ENCODE data around the gene NFATC2.

The NFATC2 gene

DNA sequence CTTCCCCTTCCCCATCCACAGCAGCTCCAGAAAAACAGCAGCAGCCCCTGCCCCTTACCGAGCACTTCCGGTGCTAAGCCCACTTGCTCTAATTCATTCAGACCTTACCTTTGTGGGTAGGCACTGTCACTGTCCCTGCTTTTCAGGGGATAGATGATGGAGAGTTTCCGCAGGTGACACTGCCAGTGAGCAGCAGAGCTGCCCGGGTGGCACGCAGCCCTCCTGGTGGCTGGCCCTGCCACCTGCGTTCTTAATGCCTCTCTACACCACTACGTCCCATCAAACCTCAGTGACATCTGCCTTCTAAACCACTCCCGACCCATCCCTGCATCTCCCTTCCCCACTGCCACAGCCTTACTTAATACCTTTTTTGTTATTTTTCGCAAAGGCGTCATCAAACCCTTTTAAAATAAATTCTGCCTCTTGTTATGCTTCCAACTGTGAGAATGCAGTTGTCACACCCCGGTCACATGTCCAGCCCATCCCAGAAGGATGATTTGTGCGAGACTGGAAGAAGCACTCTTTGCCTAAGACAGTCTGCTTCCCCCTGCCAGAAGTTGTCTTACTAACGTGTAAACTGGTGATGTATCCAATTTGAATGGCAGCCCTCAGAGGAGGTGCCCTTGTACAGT, 89.7 kb downstream of the NFATC2 start:
- DNase-seq (ENCODE audit: low spot score) (no peak), FAIRE-seq (no peak)

GRCh38 chr20:51452091-51452613, 90.4 kb downstream of the NFATC2 start:
- DNase-seq (ENCODE audit: low spot score) (no peak), FAIRE-seq (no peak)

- no peak for DNase-seq (ENCODE audit: low spot score)
- FAIRE-seq, result no peak
These were observed 91.0 kb downstream of the NFATC2 start for GRCh38 chr20:51451484-51451883.

DNA sequence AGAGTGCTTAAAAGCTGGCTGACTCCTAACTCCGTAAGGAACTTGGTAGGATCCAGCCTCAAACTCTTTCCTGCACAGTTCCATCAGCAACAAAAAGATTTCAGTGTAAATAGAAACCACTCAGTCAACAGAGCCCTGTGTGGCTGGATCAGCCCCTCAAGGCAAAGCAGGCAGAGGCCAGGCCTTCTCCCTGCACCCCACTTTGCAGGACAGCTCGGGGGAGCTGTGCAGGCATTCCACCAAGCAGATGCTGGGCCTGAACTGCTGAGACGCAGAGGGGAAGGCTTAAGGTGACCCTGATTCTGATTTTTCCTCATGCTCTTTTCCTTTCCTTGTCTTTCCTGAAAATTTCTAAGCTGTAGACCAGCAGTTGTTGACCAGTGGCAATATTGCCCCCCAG, 91.5 kb downstream of the NFATC2 start:
- DNase-seq (ENCODE audit: low spot score) (no peak), FAIRE-seq (no peak)

- DNase-seq (ENCODE audit: low spot score) (no peak), FAIRE-seq (no peak)
These were observed 92.3 kb downstream of the NFATC2 start for GRCh38 chr20:51450221-51450712.

GRCh38 chr20:51449498-51450220, 92.9 kb downstream of the NFATC2 start:
- FAIRE-seq, result no peak
- no peak for DNase-seq (ENCODE audit: low spot score)

DNA sequence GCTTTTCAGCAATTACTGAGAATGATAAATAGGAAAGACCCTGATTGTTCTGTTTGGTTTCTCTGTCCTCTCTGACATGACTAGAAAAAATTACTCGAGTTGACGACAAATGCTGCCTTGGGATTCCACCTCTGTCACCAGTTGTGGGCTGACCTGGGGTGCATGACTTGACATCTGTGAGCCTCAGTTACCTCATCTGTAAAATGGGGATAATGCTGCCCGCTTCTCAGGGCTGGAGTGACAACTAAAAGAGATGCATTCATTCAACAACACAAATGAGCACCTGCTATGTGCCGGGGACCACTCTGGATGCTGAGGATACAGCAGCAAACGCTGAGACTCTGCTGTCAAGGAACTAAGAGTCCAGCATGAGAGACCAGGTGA, 94.8 kb downstream of the NFATC2 start:
- DNase-seq (ENCODE audit: low spot score), result no peak
- FAIRE-seq, result no peak

DNA sequence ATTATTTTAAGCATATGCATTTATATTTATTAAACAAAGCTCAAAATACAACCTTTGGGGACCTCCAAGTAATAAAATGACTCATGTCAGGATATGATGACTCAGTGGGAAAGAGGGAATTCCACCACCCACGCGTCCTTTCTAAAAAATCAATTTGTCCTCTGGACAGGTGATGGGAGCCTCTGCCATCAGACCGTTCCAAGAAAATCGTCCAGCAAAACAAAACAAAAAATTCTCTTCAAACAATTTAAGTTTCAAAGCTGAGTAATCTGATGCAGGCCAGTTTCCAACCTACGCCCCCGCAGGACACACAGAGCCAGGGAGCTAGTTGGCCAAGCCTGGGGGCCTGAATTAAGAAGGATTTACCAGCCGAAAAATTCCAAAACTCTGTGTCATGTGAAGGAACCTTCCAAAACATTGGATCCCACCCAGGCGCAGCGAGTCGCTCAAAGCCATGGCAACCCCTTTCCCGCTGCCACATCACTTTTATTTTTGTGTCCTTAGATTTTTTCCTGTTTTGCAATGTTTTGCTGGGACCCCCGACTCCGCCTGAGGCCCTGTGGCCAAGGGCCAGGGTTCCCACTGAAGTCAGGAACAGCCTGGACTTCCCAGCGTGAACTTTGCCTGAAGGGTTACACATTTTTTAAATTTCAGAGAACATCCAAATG, 95.3 kb downstream of the NFATC2 start:
- FAIRE-seq (no peak), DNase-seq (ENCODE audit: low spot score) (peak; percentile 88)

DNA sequence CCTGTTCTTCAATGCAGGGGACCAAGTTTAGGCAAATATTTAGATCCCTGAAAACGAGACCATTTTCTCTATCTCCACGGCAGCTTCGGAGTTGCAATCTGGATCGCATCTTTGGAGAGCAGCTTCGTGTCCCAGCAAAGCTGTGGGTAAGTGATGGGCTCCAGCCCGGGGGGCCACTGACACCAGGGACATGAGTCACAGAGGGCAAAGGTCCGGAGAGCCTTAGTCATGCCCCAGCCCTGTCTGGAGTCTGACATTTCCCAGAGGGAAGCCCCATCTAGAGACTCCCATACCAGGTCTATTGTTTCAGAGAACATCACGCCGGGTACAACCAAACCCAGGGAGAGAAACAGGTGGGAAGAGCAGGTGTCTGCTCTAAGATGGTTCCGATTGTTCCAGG, 95.9 kb downstream of the NFATC2 start:
- DNase-seq (ENCODE audit: low spot score), result peak; percentile 94
- peak; percentile 86 for FAIRE-seq

- DNase-seq (ENCODE audit: low spot score), result no peak
- FAIRE-seq, result no peak
These were observed 96.3 kb downstream of the NFATC2 start for GRCh38 chr20:51446230-51446629.

GRCh38 chr20:51445591-51445990, 96.9 kb downstream of the NFATC2 start:
- FAIRE-seq, result no peak
- DNase-seq (ENCODE audit: low spot score), result no peak

DNA sequence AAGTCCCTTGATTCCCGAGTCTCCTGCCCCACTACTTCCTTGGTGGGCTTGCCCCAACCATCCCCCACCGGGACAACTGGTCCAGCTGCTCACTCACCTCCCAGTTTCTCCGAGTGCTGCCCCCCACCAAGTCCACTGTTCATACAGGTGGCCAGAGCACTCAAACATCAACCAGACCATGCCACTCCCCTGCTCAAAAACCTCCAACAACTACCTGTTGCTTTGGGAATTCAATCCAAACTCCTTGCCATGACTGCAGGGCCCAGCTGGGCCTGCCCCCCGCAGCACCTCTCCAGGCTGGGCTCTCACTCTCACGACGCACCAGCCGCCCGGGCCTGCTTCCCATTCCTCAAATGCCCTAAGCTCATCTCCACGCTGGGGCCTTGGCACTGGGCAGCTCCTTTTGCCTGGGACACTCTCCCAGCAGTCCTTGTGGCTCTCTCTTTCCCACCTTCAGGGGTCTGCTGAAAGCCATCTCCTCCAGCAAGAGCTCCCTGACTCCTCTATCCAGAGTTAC, 97.5 kb downstream of the NFATC2 start:
- FAIRE-seq (no peak), DNase-seq (ENCODE audit: low spot score) (no peak)

DNA sequence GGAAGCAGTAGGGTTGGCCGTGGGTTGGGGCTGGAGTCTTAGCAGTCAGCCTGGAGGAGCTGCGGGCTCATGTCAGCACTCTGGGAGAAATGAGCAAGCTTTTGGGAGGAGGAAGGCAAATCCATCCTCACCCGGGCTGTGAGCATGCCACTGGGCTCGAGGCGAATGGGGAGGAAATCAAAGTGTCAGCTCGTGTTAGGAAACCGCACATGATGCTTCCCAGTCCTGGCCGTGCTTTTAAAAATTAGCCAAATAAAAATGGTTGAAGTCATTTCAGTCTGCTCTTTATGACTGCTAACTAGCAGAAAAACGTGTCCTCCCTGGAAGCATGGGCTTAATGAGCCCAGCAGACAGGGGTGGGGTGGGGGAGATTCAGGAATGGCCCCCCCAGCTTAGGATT, 98.1 kb downstream of the NFATC2 start:
- DNase-seq (ENCODE audit: low spot score), result no peak
- no peak for FAIRE-seq

DNA sequence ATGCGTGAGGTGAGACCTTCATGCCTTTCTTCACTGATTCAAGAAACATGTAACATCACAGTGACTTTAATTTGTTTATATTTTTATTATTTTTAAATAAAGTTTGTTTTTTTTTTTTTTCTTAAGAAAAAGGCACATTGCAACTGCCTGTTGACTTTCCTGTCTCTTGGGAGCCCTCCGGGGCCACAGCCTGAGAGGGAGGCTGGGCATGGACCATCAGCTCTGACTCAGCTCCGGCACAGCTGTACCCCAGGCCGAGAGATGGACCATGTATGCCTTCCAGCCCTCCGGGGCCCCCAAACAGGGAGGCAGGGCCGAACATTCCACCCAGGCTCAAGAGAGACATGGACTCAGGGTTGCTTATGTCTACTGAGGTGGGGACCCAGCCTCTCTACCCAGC, 99.9 kb downstream of the NFATC2 start:
- no peak for DNase-seq (ENCODE audit: low spot score)

DNA sequence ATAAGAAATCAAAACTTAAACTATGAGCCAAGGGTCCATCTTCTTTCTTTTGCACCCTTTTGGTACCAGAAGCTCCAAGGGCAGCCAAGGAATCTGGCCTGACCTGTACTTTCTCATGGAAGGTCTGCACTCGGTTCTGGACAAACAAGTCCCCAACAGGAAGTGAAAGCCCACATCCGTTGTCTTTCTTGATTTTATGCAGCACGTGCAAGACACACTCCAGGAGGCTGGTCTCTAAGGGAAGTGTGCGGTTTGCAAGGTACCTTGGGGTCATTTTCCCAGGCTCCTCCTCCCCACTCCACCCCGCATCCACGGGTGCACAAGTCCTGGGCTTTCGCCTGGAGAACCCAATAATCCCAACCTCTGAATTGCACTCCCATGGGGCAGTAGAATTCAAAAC, 101.9 kb downstream of the NFATC2 start:
- DNase-seq (ENCODE audit: low spot score), result no peak
- no peak for FAIRE-seq

More for the DNA sequence above, 99.9 kb downstream of the NFATC2 start:
- FAIRE-seq, result no peak

- DNase-seq (ENCODE audit: low spot score) (no peak), FAIRE-seq (no peak)
These were observed 103.3 kb downstream of the NFATC2 start for GRCh38 chr20:51439160-51439689.

DNA sequence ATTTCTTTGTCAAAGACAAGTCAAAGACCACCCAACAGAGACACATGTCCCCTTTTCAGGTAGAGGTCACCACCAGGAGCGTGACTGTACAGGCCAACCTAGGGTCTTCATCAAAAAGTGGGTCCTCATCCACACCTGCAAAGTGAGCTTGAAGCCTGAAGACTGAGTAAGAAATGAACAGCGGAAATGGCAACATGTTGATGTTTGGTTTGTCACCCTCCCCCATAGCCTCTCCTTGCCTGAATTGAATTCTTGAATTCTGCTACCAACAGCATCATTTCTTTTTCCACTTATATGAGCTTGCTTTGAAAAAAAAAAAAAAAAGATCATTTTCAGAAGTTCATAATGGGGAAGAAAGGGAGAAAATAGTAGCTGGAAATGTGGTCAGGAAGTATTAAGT, 104.4 kb downstream of the NFATC2 start:
- FAIRE-seq (no peak), DNase-seq (ENCODE audit: low spot score) (no peak)

GRCh38 chr20:51437182-51437924, 105.2 kb downstream of the NFATC2 start:
- no peak for DNase-seq (ENCODE audit: low spot score)
- FAIRE-seq, result no peak

GRCh38 chr20:51434580-51435247, 107.8 kb downstream of the NFATC2 start:
- FAIRE-seq, result peak; percentile 58
- peak; percentile 79 for DNase-seq (ENCODE audit: low spot score)

DNA sequence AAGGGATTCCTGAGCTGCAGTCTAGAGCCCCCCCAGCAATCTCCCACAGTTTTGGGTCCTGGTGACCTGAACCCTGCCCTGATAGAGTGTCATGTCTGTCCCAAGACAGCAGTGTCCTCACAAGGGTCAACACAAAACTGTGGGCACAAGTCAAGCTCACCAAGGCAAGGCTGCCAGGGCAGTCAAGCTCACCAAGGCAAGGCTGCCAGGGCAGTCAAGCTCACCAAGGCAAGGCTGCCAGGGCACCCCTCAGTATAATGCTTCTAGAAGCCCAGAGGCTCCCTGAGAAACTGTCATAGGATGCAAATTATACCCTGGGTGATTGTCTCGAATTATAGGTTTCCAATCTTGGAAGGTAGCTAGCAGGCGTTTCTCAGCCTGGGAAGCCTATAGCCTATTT, 108.5 kb downstream of the NFATC2 start:
- FAIRE-seq (no peak), DNase-seq (ENCODE audit: low spot score) (no peak)

DNA sequence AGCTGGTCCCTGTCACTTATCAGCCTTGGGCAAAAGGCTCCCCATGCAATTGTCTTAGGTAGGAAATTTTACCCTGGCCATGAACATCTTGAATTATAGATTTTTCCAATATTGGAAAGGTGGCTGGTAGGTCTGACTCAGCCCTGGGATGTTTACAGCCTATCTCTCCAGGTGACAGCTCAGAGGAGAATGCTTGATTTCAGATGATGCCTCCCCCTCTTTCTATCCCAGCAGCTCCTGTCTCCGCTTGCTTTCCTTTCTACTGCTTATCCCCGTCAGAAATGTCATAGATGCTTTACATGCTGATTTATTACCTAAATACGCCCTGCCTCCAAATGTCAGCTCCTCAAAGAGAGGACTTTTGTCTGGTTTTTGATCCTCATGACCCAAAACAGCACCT, 109.6 kb downstream of the NFATC2 start:
- no peak for FAIRE-seq
- no peak for DNase-seq (ENCODE audit: low spot score)

Data from RCC 7860 (cell line).